Activated T-helper 17 cell treated with anti-CD3 and anti-CD28 coated beads, Interleukin-2, amount 50 U/mL, for 72 hours (primary cell): ENCODE data around the gene DIRAS2. TPM values are rescaled to one million over a fixed set of nuclear protein-coding genes. Genes with fewer than 3 reads are reported as not detected.

Experiments
- ATAC-seq: fragments of 150-1000 bp; cut with Tn5 transposase; replicated peaks from 2 replicates; pipeline ENCODE4 v1.10.0; 2021; ENCODE audit warnings: mild to moderate bottlenecking, moderate library complexity
- H3K27ac Mint-ChIP-seq: one replicate; pipeline ENCODE4 v1.8.0; 2022; ENCODE audit warnings: mixed read lengths
- H3K27me3 Mint-ChIP-seq: one replicate; pipeline ENCODE4 v1.8.0; 2022; ENCODE audit warnings: mixed read lengths
- H3K36me3 Mint-ChIP-seq: one replicate; pipeline ENCODE4 v1.8.0; 2022; ENCODE audit warnings: low read depth, mild to moderate bottlenecking, mixed read lengths
- H3K4me1 Mint-ChIP-seq: one replicate; pipeline ENCODE4 v1.8.0; 2022; ENCODE audit warnings: mixed read lengths
- H3K4me3 Mint-ChIP-seq: one replicate; pipeline ENCODE4 v1.8.0; 2022; ENCODE audit warnings: mild to moderate bottlenecking, mixed read lengths
- H3K9me3 Mint-ChIP-seq: one replicate; pipeline ENCODE4 v1.8.0; 2022; ENCODE audit warnings: mixed read lengths
- total RNA-seq, 2 donors: library from RNA; stranded (reverse); gene quantifications; one replicate each; pipeline ENCODE4 v1.2.3, GENCODE V29; 2022

DIRAS2 gene
- total RNA-seq, 2 donors from 2014 or later: not detected

GRCh38 chr9:90640361-90640760, 2.3 kb downstream of the DIRAS2 start:
- no peak for ATAC-seq

DNA sequence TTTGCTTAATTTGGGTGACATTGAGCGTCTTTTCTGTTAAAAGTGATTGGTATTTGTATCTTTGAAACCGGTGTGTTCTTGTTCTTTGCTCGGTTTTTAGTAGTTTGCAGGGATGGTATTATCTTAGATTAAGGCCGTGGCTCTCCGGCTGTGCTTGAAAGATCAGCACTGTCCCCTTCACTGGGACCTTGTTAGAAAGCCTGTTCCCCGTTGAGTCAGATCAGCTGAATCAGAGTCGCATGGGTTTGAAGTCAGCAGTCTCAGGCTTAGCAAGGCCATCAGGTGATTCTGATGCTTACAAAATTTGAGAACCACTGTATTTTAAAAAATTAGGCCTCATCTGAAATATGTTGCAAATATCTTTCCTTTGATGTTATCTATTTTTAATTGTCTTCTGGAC, 5.0 kb downstream of the DIRAS2 start:
- Mint-ChIP-seq H3K36me3 (no peaks in the 10 kb centered on the region), H3K9me3 (no peaks in the 10 kb centered on the region), H3K27ac (no peak overlapping the region), H3K27me3 (peaks cover 29% of the 10 kb centered on the region), H3K4me3 (no peak overlapping the region), H3K4me1 (no peaks in the 10 kb centered on the region)
- no peak for ATAC-seq

More at GRCh38 chr9:90640361-90640760, 2.3 kb downstream of the DIRAS2 start:
- Mint-ChIP-seq H3K4me3 (no peak overlapping the region), H3K27me3 (peaks cover 41% of the 10 kb centered on the region), H3K27ac (no peak overlapping the region), H3K36me3 (no peaks in the 10 kb centered on the region), H3K4me1 (no peaks in the 10 kb centered on the region), H3K9me3 (no peaks in the 10 kb centered on the region)

DNA sequence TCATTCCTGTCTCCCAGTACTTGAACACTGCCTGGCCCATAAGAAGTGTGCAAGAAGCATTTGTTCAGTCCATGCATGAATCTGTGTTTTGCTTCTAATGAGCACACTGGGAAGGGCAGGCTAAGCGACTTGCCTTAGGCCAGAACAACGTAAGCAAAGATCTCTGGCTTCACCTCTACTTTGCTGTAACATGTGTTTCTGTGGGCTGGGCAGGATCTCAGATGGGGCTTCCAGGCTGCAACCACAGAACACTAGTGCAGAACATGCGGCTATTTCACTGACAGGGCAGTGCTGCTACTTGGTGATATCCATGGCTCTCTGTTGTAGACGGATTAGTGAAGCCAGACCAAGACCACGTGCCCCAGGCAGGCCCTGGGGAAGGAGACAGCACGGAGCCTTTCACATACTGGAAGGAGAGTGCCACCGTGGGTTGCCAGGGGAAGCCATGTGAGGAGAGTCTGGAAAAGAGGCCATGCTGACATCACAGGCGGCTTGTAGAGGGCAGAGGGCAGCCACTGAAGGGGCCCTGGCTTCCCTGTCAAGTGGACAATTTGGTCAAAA, 9.9 kb downstream of the DIRAS2 start:
- ATAC-seq: no peak
- Mint-ChIP-seq H3K4me1 (no peaks in the 10 kb centered on the region), H3K9me3 (no peaks in the 10 kb centered on the region), H3K27ac (no peak overlapping the region), H3K36me3 (no peaks in the 10 kb centered on the region), H3K4me3 (no peak overlapping the region), H3K27me3 (no peaks in the 10 kb centered on the region)

DNA sequence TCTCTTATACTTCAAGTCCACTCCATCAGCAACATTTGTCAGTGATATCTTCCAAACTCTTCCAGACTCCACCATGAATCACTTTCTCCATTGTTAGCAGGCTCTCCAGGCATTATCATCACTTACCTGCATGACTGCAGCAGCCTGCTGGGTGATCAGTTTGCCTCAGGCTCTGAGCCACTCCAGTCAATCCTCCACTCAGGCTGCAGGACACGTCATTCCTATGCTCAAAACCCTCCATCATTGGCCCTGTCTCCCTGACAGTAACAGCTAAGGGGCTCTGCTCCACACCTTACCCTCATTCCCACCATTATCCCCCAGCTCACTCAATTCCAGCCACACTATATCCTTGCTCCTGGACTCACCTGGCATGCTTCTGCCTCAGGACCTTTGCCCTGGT, 10.7 kb downstream of the DIRAS2 start:
- Mint-ChIP-seq H3K4me1 (no peaks in the 10 kb centered on the region), H3K36me3 (no peaks in the 10 kb centered on the region), H3K27me3 (peaks cover 3% of the 10 kb centered on the region), H3K27ac (no peak overlapping the region), H3K9me3 (no peaks in the 10 kb centered on the region), H3K4me3 (no peak overlapping the region)
- ATAC-seq: no peak

GRCh38 chr9:90629991-90630390, 12.6 kb downstream of the DIRAS2 start:
- no peaks in the 10 kb centered on the region for H3K9me3 Mint-ChIP-seq
- H3K27me3 Mint-ChIP-seq: peaks cover 3% of the 10 kb centered on the region
- no peaks in the 10 kb centered on the region for H3K4me1 Mint-ChIP-seq
- no peak overlapping the region for H3K4me3 Mint-ChIP-seq
- ATAC-seq: no peak
- no peaks in the 10 kb centered on the region for H3K36me3 Mint-ChIP-seq
- no peak overlapping the region for H3K27ac Mint-ChIP-seq

- H3K27ac Mint-ChIP-seq: no peak overlapping the region
- H3K4me3 Mint-ChIP-seq: no peak overlapping the region
- H3K36me3 Mint-ChIP-seq: no peaks in the 10 kb centered on the region
- no peaks in the 10 kb centered on the region for H3K9me3 Mint-ChIP-seq
- ATAC-seq: no peak
- no peaks in the 10 kb centered on the region for H3K4me1 Mint-ChIP-seq
- H3K27me3 Mint-ChIP-seq: peaks cover 3% of the 10 kb centered on the region
These were observed 13.3 kb downstream of the DIRAS2 start for GRCh38 chr9:90629354-90629753.

- Mint-ChIP-seq H3K27ac (no peak overlapping the region), H3K27me3 (peaks cover 27% of the 10 kb centered on the region), H3K36me3 (no peaks in the 10 kb centered on the region), H3K9me3 (no peaks in the 10 kb centered on the region), H3K4me1 (no peaks in the 10 kb centered on the region), H3K4me3 (no peak overlapping the region)
- ATAC-seq: no peak
These were observed 25.8 kb downstream of the DIRAS2 start for GRCh38 chr9:90616806-90617205.

- H3K4me3 Mint-ChIP-seq: no peak overlapping the region
- H3K27me3 Mint-ChIP-seq: peaks cover 47% of the 10 kb centered on the region
- ATAC-seq: no peak
- no peaks in the 10 kb centered on the region for H3K36me3 Mint-ChIP-seq
- H3K9me3 Mint-ChIP-seq: no peaks in the 10 kb centered on the region
- no peak overlapping the region for H3K27ac Mint-ChIP-seq
- no peaks in the 10 kb centered on the region for H3K4me1 Mint-ChIP-seq
These were observed 29.1 kb downstream of the DIRAS2 start for GRCh38 chr9:90613502-90613901.

DNA sequence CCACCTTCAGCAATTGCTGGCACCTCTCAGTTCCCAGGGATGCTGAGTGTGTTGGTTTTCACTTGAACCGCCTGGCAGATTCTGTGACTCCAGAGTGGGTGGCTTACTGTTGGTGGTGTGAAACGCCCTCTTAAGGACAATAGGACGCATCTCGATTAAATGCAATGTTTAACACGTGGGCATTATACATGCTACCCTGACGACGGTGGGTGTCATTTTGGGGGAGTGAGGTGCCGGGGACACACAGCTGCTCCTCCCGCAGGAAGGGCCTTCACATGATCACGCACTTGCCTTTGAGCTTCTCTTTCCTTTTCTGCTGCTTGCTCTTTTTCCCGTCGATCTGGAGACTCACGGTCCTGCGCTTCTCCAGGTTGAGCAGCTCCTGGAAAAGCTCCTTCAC, 29.7 kb downstream of the DIRAS2 start:
- Mint-ChIP-seq H3K4me1 (no peaks in the 10 kb centered on the region), H3K27me3 (peaks cover 50% of the 10 kb centered on the region)

DNA sequence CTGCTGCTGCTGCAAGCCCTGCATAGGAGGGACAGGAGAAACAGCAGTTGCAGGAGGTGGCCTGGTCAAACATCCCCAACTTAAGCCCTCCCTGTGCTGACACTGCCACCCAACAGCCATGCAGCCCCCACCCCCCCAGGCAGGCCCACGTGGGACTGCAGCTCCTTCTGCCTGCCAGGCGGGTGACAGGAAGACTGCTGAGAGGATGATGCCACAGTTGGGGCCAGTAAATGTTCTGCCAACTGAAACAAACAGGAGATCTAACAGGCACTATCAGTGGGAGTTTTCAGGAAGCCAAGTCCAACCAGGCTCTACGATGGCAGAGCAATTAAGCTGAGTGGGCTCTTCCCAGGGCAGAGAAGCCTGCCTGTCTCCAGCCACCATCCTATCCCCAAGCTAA, 31.1 kb downstream of the DIRAS2 start:
- Mint-ChIP-seq H3K4me3 (no peak overlapping the region), H3K36me3 (no peaks in the 10 kb centered on the region), H3K4me1 (no peaks in the 10 kb centered on the region), H3K9me3 (no peaks in the 10 kb centered on the region), H3K27me3 (peaks cover 49% of the 10 kb centered on the region), H3K27ac (no peak overlapping the region)
- ATAC-seq: no peak

More for the DNA sequence above, 29.7 kb downstream of the DIRAS2 start:
- no peaks in the 10 kb centered on the region for H3K36me3 Mint-ChIP-seq
- no peak for ATAC-seq
- H3K4me3 Mint-ChIP-seq: no peak overlapping the region
- no peaks in the 10 kb centered on the region for H3K9me3 Mint-ChIP-seq
- no peak overlapping the region for H3K27ac Mint-ChIP-seq

- no peaks in the 10 kb centered on the region for H3K36me3 Mint-ChIP-seq
- no peaks in the 10 kb centered on the region for H3K4me1 Mint-ChIP-seq
- no peak overlapping the region for H3K4me3 Mint-ChIP-seq
- H3K27ac Mint-ChIP-seq: no peak overlapping the region
- H3K27me3 Mint-ChIP-seq: peaks cover 49% of the 10 kb centered on the region
- no peaks in the 10 kb centered on the region for H3K9me3 Mint-ChIP-seq
- no peak for ATAC-seq
These were observed 31.5 kb downstream of the DIRAS2 start for GRCh38 chr9:90611121-90611520.

- Mint-ChIP-seq H3K27ac (no peak overlapping the region), H3K4me3 (no peak overlapping the region), H3K36me3 (no peaks in the 10 kb centered on the region), H3K27me3 (peaks cover 40% of the 10 kb centered on the region), H3K4me1 (no peaks in the 10 kb centered on the region), H3K9me3 (no peaks in the 10 kb centered on the region)
- no peak for ATAC-seq
These were observed 34.7 kb downstream of the DIRAS2 start for GRCh38 chr9:90607701-90608516.

- H3K9me3 Mint-ChIP-seq: no peaks in the 10 kb centered on the region
- H3K36me3 Mint-ChIP-seq: no peaks in the 10 kb centered on the region
- no peak for ATAC-seq
- H3K4me1 Mint-ChIP-seq: no peaks in the 10 kb centered on the region
- H3K27me3 Mint-ChIP-seq: peaks cover 13% of the 10 kb centered on the region
- H3K4me3 Mint-ChIP-seq: no peak overlapping the region
- no peak overlapping the region for H3K27ac Mint-ChIP-seq
These were observed 42.6 kb downstream of the DIRAS2 start for GRCh38 chr9:90600029-90600428.

DNA sequence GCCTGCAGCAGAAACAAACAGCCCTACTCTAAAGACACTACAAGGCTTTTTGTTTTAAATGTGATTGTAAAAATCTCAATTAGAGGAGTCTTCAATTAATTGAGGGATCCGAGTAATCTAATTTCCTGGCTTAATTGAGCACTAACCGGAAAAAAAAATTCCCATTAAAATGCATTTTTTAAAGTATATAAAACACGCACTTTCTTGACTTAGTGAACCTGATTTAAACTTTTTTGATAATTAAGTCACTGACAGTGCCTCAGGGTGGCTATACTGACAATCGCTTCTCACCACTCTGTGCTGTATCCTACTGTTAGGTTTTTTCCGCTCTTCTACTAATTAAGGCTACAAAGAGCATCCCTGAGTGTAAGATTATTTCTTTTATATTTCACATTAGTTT, 44.4 kb downstream of the DIRAS2 start:
- H3K27ac Mint-ChIP-seq: no peak overlapping the region
- ATAC-seq: no peak
- H3K4me1 Mint-ChIP-seq: no peaks in the 10 kb centered on the region
- no peaks in the 10 kb centered on the region for H3K9me3 Mint-ChIP-seq
- H3K36me3 Mint-ChIP-seq: no peaks in the 10 kb centered on the region
- H3K4me3 Mint-ChIP-seq: no peak overlapping the region
- H3K27me3 Mint-ChIP-seq: peaks cover 23% of the 10 kb centered on the region

DNA sequence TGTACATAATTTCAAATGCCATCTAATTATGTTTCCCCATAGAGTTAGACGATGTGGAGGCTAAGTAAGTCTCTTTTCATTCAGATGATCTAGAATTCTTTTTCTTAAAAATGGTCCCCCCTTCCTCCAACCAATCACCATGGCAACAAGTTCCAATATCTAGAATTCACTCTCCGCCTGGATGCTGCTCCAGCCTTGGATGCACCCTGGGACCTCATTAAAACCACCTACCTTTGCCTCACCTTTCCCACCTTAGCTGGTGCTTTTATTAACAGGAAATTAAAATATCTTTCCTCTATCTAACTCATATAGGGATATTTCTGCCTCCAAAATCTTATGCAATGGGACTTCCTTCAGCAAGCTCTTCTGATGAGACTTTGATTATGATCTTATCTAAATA, 49.0 kb downstream of the DIRAS2 start:
- Mint-ChIP-seq H3K9me3 (peaks cover 6% of the 10 kb centered on the region), H3K36me3 (no peaks in the 10 kb centered on the region), H3K27ac (no peak overlapping the region), H3K27me3 (peaks cover 17% of the 10 kb centered on the region), H3K4me1 (no peaks in the 10 kb centered on the region), H3K4me3 (no peak overlapping the region)
- ATAC-seq: no peak
